Fibroblast of mammary gland (primary cell): Measurements from ENCODE around the gene RSPH1.

ENCODE experiments used
- DNase-seq: peaks from one replicate; pipeline ENCODE4 v3.0.0-alpha.2; 2010; ENCODE audit warnings: low read depth
- H3K4me3 ChIP-seq: 2 replicates; pipeline ENCODE4 v1.5.1; 2011; ENCODE audit warnings: low read depth, mild to moderate bottlenecking, low read length, moderate library complexity; ENCODE audit not compliant: control insufficient read depth
- CTCF ChIP-seq: conservative IDR thresholded peaks from 2 replicates; pipeline ENCODE4 v1.5.1; 2011; ENCODE audit warnings: low read depth, low read length, inconsistent platforms; ENCODE audit not compliant: control insufficient read depth, insufficient read depth

RSPH1 gene

GRCh38 chr21:42429021-42429420 lies 67.0 kb downstream of the RSPH1 start:
- H3K4me3 ChIP-seq = no peak overlapping the region
- no peak for DNase-seq
- TF ChIP-seq CTCF = no peak

- no peak for TF ChIP-seq CTCF
- H3K4me3 ChIP-seq = no peak overlapping the region
These were observed 68.1 kb downstream of the RSPH1 start for GRCh38 chr21:42427809-42428419.

GRCh38 chr21:42426876-42427480 lies 69.0 kb downstream of the RSPH1 start:
- no peak for DNase-seq
- TF ChIP-seq CTCF = no peak
- H3K4me3 ChIP-seq = no peak overlapping the region

More at GRCh38 chr21:42427809-42428419, 68.1 kb downstream of the RSPH1 start:
- no peak for DNase-seq

- TF ChIP-seq CTCF = no peak
- H3K4me3 ChIP-seq = no peak overlapping the region
- DNase-seq = no peak
These were observed 69.6 kb downstream of the RSPH1 start for GRCh38 chr21:42426424-42426823.

GRCh38 chr21:42425591-42425990 lies 70.4 kb downstream of the RSPH1 start:
- no peak for DNase-seq
- H3K4me3 ChIP-seq = no peak overlapping the region
- no peak for TF ChIP-seq CTCF

- no peak for DNase-seq
- TF ChIP-seq CTCF = no peak
- H3K4me3 ChIP-seq = no peak overlapping the region
These were observed 71.0 kb downstream of the RSPH1 start for GRCh38 chr21:42424914-42425541.

GRCh38 chr21:42423685-42424084 lies 72.3 kb downstream of the RSPH1 start:
- H3K4me3 ChIP-seq = no peak overlapping the region
- no peak for DNase-seq
- TF ChIP-seq CTCF = no peak
